Jurkat, Clone E6-1 (cell line): Measurements from ENCODE around the gene MAPK8.

Experiments used
- DNase-seq: peaks from one replicate; pipeline ENCODE4 v3.0.0-alpha.2; 2011; ENCODE audit warnings: low read depth, low spot score
- H3K4me3 ChIP-seq: 2 replicates; pipeline ENCODE4 v1.5.1; 2011; ENCODE audit warnings: mild to moderate bottlenecking, low read length, control low read depth, moderate library complexity

The MAPK8 gene

DNA sequence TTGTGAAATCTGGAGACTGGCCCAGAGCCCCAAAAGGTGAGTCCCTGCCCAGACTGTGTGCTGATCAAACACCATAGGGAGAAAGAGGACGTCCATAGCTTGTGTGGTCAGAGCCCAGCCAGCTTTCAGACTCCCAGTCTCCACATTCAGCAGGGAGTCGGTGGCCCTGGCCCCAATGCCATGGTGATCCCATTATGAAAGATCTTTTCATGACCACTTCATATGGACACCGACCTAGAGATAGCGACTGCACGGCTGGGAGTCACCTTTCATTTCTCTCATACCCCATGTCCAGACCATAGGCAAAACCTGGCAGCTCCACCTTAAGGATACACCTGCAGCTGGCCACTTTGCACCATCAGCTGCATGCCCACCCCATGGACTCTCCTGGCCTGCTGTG is 172.0 kb downstream of the MAPK8 start:
- no peak for DNase-seq
- no peak overlapping the region for H3K4me3 ChIP-seq

- H3K4me3 ChIP-seq, result no peak overlapping the region
- no peak for DNase-seq
Observed at GRCh38 chr10:48478980-48479811, 172.7 kb downstream of the MAPK8 start.

- DNase-seq, result no peak
- H3K4me3 ChIP-seq, result no peak overlapping the region
Observed at GRCh38 chr10:48480397-48481374, 174.2 kb downstream of the MAPK8 start.

DNA sequence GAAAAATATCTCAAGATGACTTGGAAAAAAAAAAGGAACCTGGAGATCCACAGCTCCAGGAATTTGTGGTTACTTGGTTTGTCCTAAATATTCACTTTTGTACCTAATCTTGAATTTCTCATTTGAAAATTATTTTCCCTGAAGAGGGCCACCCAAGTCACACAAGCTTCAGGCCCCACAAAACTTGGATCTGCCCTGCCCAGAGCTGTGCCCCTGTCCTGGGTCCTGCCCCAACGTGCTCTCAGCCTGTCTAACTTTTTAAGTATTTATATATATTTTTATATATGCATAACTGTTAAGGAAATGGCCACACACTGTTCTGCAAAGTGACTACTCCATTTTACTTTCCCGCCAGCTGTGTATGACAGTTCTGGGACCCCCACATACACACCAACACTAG is 174.9 kb downstream of the MAPK8 start:
- DNase-seq, result no peak
- H3K4me3 ChIP-seq, result no peak overlapping the region

- H3K4me3 ChIP-seq, result no peak overlapping the region
- no peak for DNase-seq
Observed at GRCh38 chr10:48482207-48482606, 175.7 kb downstream of the MAPK8 start.

- H3K4me3 ChIP-seq, result no peak overlapping the region
- no peak for DNase-seq
Observed at GRCh38 chr10:48484911-48485310, 178.4 kb downstream of the MAPK8 start.

DNA sequence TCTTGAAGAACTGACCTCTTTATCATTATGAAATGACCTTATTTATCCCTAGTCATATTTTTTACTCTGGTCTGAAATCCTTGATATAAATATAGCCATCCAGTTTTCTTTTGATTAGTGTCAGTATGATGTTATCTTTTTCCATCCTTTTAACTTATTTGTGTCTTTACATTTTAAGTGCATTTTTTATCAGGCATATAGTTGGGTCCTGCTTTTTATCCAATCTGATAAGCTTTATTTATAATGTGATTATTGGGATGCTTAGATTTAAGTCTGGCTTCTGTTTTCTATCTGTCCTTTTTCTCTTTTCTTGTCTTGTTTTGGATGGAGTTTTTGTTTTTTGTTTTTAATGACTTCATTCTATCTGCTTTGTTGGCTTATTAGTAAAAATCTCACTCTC is 179.2 kb downstream of the MAPK8 start:
- DNase-seq, result no peak
- H3K4me3 ChIP-seq, result no peak overlapping the region

- no peak overlapping the region for H3K4me3 ChIP-seq
- no peak for DNase-seq
Observed at GRCh38 chr10:48487244-48487643, 180.8 kb downstream of the MAPK8 start.
